ENCODE data around the gene AEBP1.

The AEBP1 gene

DNA sequence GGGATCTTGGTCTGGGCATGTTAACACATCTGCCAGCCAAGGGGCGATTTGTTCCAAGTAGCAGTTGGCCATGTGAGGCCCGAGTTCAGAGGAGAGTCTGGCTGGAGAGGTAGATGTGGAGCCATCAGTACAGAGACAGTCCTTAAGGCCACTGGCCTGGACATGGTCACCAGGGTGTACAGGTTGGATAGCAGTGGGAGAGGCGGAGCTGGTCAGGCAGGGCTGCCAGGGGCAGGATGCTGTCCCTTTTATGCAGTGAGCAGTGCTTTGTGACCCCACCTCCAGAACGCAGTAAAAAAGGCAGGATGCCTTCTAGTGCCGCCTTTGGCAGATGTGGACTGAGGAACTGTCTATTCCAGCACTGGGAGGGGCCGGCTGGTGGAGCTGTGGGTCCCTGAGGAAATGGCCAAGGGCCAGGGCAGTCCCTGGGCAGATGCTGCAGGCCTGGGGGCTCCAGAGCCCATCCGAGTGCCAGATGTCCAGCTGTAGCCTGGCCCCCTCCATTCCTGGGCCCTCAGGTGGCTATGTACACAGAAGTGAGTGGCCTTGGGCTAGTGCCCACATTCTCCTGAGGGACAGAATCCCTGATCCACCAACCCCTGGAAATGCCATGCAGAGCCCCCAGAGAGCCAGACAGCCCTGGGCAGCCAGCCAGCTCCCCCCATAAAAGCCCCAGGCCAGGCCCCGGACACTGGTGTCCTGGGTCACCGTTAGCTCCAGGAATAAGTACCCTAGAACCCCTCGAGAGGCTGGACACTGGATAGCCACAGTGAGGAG, 54.1 kb downstream of the AEBP1 start:
- DNase-seq, result no peak

DNA sequence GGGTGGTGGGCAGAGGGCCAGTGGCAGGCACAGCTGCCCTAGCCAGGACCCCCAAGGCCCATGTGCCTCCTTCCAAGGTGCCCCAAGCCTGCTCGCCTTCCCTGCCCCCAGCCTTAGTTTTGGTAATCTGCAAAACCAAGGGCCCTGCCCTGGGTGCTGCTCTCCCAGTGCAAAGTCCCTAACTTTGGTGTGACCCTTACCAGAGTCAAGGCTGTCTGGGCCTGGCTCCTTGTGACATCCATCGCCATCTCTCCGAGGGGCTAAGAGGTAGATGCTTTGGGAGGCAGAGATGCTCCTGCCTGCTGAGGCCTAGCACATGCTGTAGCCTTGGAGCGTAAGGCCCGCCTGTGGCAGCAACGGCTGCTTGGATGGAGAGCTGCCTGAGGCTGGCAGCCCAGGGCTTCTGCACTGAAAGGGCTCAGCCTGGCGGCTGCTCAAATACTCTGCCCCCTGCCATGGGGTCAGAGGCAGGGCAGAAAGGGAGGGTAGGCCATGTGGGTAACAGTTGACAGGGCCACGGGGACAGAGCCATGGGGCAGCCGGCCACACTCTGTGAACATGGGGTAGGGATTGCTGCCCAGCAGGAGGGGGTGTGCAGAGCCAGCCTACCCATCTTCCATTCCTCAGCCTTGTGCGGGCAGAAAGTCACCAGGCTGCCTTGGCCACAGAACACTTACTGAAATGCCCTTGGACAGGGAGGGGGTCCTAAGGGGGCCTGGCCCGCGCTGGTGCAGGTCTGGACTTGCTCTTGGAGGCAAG, 54.9 kb downstream of the AEBP1 start:
- DNase-seq, result no peak

DNA sequence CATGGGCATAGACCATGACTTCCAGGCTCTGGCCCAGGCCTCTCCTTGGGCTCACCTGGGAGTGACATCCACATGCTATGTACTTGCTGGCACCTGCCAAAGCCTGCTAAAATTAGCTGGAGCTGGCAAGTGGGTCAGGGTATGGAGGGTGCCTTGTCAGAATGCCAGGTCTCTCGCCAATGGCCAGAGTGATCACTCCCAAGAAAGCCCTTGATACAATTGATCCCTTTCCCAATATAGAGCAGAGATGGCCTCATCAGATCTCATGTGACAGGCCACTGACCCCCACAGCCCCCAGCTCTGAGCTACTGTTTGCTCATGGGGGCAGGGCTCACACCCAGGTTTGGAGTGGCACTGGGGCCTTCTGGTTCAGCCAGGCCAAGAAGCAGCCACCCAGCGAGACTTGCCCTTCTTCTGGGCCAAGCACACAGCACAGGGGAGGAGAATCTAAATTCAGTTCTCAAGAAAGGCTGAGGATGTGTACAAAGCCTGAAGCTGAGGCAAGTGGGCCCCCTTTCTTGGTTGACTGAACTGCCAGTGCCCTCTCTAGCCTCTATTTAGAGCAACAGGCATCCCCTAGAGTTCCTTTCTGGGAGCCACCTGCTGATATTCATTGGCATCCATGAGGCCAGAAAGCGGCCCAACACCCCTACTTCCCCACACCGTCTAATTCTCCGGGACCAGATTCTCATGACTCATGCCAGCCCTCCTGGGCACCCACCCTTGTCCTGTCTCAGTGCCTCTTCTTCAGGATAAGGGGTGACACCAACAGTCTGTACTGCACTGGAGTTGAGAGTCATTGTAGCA, 55.9 kb downstream of the AEBP1 start:
- DNase-seq, result no peak

DNA sequence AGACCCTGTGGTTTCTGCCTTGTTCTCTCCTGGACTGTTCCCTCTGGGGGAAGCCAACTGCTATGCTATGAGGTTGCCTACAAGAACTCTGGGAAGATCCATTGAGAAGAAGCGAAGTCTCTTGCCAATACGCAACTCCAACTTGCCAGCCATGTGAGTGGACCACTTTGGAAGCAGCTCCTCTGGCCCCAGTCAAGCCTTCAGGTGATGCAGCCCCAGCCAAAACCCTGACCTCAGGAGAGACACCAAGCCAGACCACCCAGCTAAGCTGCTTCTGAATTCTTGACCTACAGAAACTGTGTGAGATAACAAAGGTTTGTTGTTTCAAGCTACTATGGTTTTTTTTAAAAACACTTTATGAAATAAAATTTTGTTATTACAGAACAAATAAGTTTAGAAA, 57.2 kb downstream of the AEBP1 start:
- DNase-seq, result no peak

DNA sequence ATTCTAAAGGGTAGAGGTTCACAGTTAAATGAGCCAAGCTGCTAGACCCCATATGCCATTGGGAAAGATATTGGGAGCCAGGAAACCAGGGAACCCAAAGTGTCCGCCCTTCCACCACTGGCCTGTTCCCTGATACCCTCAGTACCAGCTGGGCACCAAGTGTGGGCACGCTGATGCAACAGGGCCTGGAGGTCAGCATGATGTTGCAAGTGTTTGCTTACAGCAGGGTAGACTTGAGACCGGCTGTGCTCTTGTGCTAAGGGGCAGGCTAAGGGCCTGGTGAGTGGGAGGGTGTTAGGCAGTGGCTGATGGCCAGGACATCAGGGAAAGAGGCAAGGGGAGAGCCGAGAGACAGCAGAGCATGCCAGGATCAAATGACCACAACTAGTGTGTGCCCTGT, 58.0 kb downstream of the AEBP1 start:
- no peak for DNase-seq

DNA sequence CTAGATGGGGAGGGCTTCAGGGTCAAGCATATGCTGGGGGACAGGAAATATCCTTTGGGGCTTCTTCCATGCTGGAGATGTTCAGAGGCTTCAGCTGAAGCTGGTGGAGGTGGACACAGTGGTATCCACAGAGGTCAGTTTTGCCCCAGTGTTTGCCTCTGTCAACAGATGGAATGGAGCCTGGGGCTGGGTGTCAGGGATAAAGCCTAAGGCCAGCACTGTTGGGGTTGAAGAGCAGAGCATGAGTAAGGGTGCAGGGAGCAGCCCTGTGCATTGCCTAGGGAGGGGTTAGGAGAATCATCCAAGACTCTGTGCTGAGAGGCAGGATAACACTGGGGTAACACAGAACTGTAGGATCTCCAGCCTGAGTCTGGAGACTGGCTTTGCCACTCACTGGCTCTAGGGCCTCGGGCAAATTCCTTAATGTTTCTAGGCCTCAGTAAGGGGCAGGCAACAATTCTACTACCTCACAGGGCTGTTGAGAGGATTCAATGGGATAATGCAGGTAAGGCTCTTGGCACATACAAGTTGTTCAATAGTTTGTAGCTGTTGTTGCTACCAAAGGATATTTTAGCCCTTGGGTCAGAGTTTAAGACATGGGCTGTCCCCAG, 58.7 kb downstream of the AEBP1 start:
- no peak for DNase-seq

DNA sequence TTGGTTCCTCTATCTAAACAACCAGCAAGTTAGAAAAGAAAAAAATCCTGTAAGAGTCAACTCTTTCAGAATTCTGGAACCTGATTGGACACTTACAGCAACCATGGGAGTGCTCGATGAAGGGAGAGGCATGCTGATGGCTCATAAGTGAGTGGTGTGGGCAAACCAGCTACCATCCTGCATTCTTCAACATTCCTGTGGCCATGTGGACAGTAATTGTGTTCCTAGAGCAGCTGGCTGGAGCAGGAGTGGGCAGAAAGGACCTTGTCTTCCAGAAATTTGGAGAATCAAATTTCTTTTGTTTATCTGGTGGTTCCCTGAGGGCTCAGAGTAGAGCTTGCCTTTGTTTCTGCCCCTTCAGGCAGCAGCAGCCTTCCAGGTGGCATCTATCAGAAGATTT, 59.4 kb downstream of the AEBP1 start:
- DNase-seq, result no peak
